Measurements from ENCODE around the gene MAIP1. TPM values are rescaled to one million over a fixed set of nuclear protein-coding genes. Genes with fewer than 3 reads are reported as not detected.

Gene MAIP1
- total RNA-seq, 4 donors from 2014 or later = 8.3 to 28.1 (median 14.7) TPM

- H3K4me3 ChIP-seq = no peak overlapping the region
- intact Hi-C loops (cut with DNase I) = loop anchor here (10.0 kb wide), 1 partner anchor 729 kb away; no protein-coding TSS in a partner anchor
- no peaks in the 10 kb centered on the region for H3K27me3 ChIP-seq
- WGBS = 82% methylated on average over 3 of the region's 3 CpGs
- peaks cover 3 to 9% (median 7%) of the 10 kb centered on the region in 4 donors for H3K4me1 ChIP-seq
- H3K27ac ChIP-seq (replicated peaks in 1 of 4) = no peak overlapping the region
- peaks cover 0 to 18% (median 0%) of the 10 kb centered on the region in 4 donors for H3K36me3 ChIP-seq
- no peak for TF ChIP-seq CTCF (IDR thresholded peaks at IDR 0.05)
- no peak for TF ChIP-seq POLR2AphosphoS5 (IDR thresholded peaks at IDR 0.05)
- TF ChIP-seq EP300 (IDR thresholded peaks at IDR 0.05) = no peak
- TF ChIP-seq POLR2A (IDR thresholded peaks at IDR 0.05; ENCODE audit: low read depth) = no peak
- H3K9me3 ChIP-seq = no peaks in the 10 kb centered on the region
- no peak for DNase-seq (ENCODE audit: extremely low spot score)
Observed at GRCh38 chr2:199975273-199975895, 20.0 kb downstream of the MAIP1 start.

- H3K4me1 ChIP-seq = peaks cover 3 to 9% (median 7%) of the 10 kb centered on the region in 4 donors
- peaks cover 0 to 5% (median 0%) of the 10 kb centered on the region in 4 donors for H3K36me3 ChIP-seq
- DNase-seq (ENCODE audit: extremely low spot score) = no peak
- TF ChIP-seq EP300 (IDR thresholded peaks at IDR 0.05) (no peak), CTCF (IDR thresholded peaks at IDR 0.05) (no peak), POLR2A (IDR thresholded peaks at IDR 0.05; ENCODE audit: low read depth) (no peak), POLR2AphosphoS5 (IDR thresholded peaks at IDR 0.05) (no peak)
- no peak overlapping the region for H3K27ac ChIP-seq (replicated peaks in 1 of 4)
- H3K4me3 ChIP-seq = no peak overlapping the region
- no peaks in the 10 kb centered on the region for H3K9me3 ChIP-seq
- no peaks in the 10 kb centered on the region for H3K27me3 ChIP-seq
- intact Hi-C loops (cut with DNase I) = loop anchor here (10.0 kb wide), 1 partner anchor 727 kb away; no protein-coding TSS in a partner anchor
Observed at GRCh38 chr2:199977984-199978415, 22.6 kb downstream of the MAIP1 start.

- Histone ChIP-seq H3K27ac (replicated peaks in 1 of 4) (no peak overlapping the region), H3K9me3 (no peaks in the 10 kb centered on the region), H3K36me3 (peaks cover 0 to 4% (median 0%) of the 10 kb centered on the region in 4 donors), H3K4me3 (peak overlapping the region in 3 of 4 donors; percentile 19 to 41 (median 28)), H3K27me3 (no peaks in the 10 kb centered on the region), H3K4me1 (peaks cover 3 to 9% (median 7%) of the 10 kb centered on the region in 4 donors)
- TF ChIP-seq POLR2AphosphoS5 (IDR thresholded peaks at IDR 0.05) (no peak), CTCF (IDR thresholded peaks at IDR 0.05) (no peak), EP300 (IDR thresholded peaks at IDR 0.05) (no peak), POLR2A (IDR thresholded peaks at IDR 0.05; ENCODE audit: low read depth) (no peak)
- intact Hi-C loops (cut with DNase I) = loop anchor here (10.0 kb wide), 1 partner anchor 725 kb away; no protein-coding TSS in a partner anchor
- 63% methylated on average over 5 of the region's 5 CpGs for WGBS
- no peak for DNase-seq (ENCODE audit: extremely low spot score)
Observed at GRCh38 chr2:199979398-199979797, 24.0 kb downstream of the MAIP1 start.

- H3K4me1 ChIP-seq = peaks cover 3 to 9% (median 7%) of the 10 kb centered on the region in 4 donors
- peak; percentile 96 for DNase-seq (ENCODE audit: extremely low spot score)
- 13% methylated on average over 12 of the region's 12 CpGs for whole genome bisulfite sequencing
- H3K27me3 ChIP-seq = no peaks in the 10 kb centered on the region
- intact Hi-C loops (cut with DNase I) = loop anchor here (2.0 to 10.0 kb wide), 3 partner anchors 327 to 725 kb away; partner anchors contain the start of gene SPATS2L
- H3K36me3 ChIP-seq = no peaks in the 10 kb centered on the region
- H3K9me3 ChIP-seq = no peaks in the 10 kb centered on the region
- no peak for TF ChIP-seq POLR2A (IDR thresholded peaks at IDR 0.05; ENCODE audit: low read depth)
- peak; percentile 79 to 92 (median 88) for TF ChIP-seq CTCF (IDR thresholded peaks at IDR 0.05)
- peak overlapping the region in 1 of 4 donors; percentile 35 for H3K27ac ChIP-seq (replicated peaks in 1 of 4)
- peak overlapping the region in 3 of 4 donors; percentile 19 to 41 (median 28) for H3K4me3 ChIP-seq
Observed at GRCh38 chr2:199979832-199980628, 24.6 kb downstream of the MAIP1 start.

Data from esophagus muscularis mucosa (tissue), 4 donors.